Upper lobe of right lung (tissue), 1 donor: ENCODE results near the gene DCAF6. TPM values are rescaled to one million over a fixed set of nuclear protein-coding genes. Genes with fewer than 3 reads are reported as not detected.

Experiments
- ATAC-seq: fragments of 200-7000 bp; cut with Tn5 transposase; one replicate; pipeline ENCODE4 v1.9.1; 2020; ENCODE audit warnings: mild to moderate bottlenecking, moderate library complexity
- DNase-seq: peaks from one replicate; pipeline ENCODE4 v3.0.0-alpha.2; 2020
- H3K27ac ChIP-seq: fragments of 200-600 bp; one replicate; pipeline ENCODE4 v1.8.0; 2022
- H3K27me3 ChIP-seq: fragments of 200-600 bp; one replicate; pipeline ENCODE4 v1.8.0; 2022; ENCODE audit warnings: mild to moderate bottlenecking
- H3K36me3 ChIP-seq: fragments of 200-600 bp; one replicate; pipeline ENCODE4 v1.8.0; 2022
- H3K4me1 ChIP-seq: fragments of 200-600 bp; one replicate; pipeline ENCODE4 v1.8.0; 2022
- H3K4me3 ChIP-seq: fragments of 200-600 bp; one replicate; pipeline ENCODE4 v1.8.0; 2022; ENCODE audit warnings: mild to moderate bottlenecking
- H3K9me3 ChIP-seq: fragments of 200-600 bp; one replicate; pipeline ENCODE4 v1.8.0; 2022
- CTCF ChIP-seq: fragments of 200-600 bp; IDR thresholded peaks from one replicate; pipeline ENCODE4 v1.8.0; 2022; ENCODE audit warnings: antibody characterized with exemption
- intact Hi-C: fragments of 100-400 bp; cut with DNase I; formaldehyde crosslinking; loops from one replicate; pipeline ENCODE4 v1.11.0; 2022
- total RNA-seq: library from RNA; stranded (reverse); fragmentation: NEBNext Ultra II Directional; extraction: Animal tissue kit (Norgen Biotek cat#: 25700); gene quantifications from one replicate; pipeline ENCODE4 v1.2.1, GENCODE V29; 2021
- donor health status: DM: no; HTN: yes; CAD: no; lungs with severe emphysema.

The DCAF6 gene
- total RNA-seq, 1 donor from 2014 or later: 49.9 TPM

GRCh38 chr1:167973832-167974231, 37.3 kb downstream of the DCAF6 start:
- Histone ChIP-seq H3K4me1 (no peaks in the 10 kb centered on the region), H3K9me3 (no peaks in the 10 kb centered on the region), H3K27ac (no peak overlapping the region), H3K4me3 (no peak overlapping the region), H3K27me3 (no peaks in the 10 kb centered on the region), H3K36me3 (peaks cover 21% of the 10 kb centered on the region)
- intact Hi-C loops: no loop called here
- DNase-seq (no peak), ATAC-seq (no peak)
- no peak for TF ChIP-seq CTCF

GRCh38 chr1:167974698-167975097, 38.2 kb downstream of the DCAF6 start:
- H3K9me3 ChIP-seq: no peaks in the 10 kb centered on the region
- no peak overlapping the region for H3K4me3 ChIP-seq
- H3K4me1 ChIP-seq: no peaks in the 10 kb centered on the region
- H3K27ac ChIP-seq: no peak overlapping the region
- no peak for TF ChIP-seq CTCF
- H3K27me3 ChIP-seq: no peaks in the 10 kb centered on the region
- intact Hi-C loops: no loop called here
- DNase-seq (no peak), ATAC-seq (no peak)
- H3K36me3 ChIP-seq: peaks cover 21% of the 10 kb centered on the region

GRCh38 chr1:167977245-167977644, 40.8 kb downstream of the DCAF6 start:
- Histone ChIP-seq H3K36me3 (peaks cover 28% of the 10 kb centered on the region), H3K27me3 (no peaks in the 10 kb centered on the region), H3K9me3 (no peaks in the 10 kb centered on the region), H3K4me1 (no peaks in the 10 kb centered on the region), H3K27ac (no peak overlapping the region), H3K4me3 (no peak overlapping the region)
- DNase-seq (no peak), ATAC-seq (no peak)
- intact Hi-C loops: no loop called here
- TF ChIP-seq CTCF: no peak

DNA sequence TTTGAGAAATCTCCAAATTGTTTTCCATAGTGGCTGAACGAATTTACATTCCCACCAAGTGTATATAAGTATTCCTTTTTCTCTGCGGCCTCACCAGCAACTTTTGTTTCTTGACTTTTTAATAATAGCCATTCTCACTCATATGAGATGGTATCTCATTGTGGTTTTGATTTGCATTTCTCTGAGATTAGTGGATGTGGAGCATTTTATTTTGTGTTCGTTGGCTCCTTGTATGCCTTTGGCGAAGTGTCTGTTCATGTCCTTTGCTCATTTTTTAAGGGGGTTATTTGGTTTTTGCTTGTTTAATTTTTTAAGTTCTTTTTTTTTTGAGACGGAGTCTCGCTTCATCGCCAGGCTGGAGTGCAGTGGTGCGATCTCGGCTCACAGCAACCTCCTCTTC, 45.5 kb downstream of the DCAF6 start:
- no peak for TF ChIP-seq CTCF
- Histone ChIP-seq H3K27me3 (no peaks in the 10 kb centered on the region), H3K4me1 (no peaks in the 10 kb centered on the region), H3K27ac (no peak overlapping the region), H3K9me3 (no peaks in the 10 kb centered on the region), H3K36me3 (peaks cover 8% of the 10 kb centered on the region), H3K4me3 (no peak overlapping the region)
- no peak for DNase-seq
- ATAC-seq: no peak
- intact Hi-C loops: no loop called here

DNA sequence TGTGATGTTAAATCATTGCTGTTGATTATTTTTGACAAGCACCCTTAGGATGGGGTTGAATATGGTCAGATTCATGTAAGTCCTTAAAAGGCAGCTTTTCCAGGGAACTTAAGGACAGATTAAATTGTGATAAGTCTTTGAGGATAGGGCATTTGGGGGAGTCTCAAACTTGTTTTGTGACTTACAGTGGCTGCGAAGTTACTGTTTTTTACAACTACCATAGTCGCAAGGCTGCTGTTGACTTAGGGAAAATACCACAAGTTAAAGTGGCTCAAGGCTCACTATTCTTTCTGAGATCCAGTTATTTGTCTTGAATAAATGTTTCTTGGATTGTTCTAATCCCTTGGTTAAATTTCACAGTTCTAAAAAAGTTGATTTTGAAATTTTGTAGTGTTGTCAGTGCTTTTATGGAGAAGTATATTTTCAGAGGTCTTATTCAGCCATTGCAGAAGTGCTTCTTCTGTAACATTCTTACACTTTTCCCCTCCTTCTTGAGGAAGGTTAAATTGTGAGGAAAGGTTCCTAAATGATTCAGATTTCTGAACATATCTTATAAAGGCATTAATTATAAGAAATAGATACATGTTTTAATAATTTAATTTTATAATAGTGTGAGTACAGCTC, 47.4 kb downstream of the DCAF6 start:
- Histone ChIP-seq H3K27ac (no peak overlapping the region), H3K4me3 (no peak overlapping the region), H3K9me3 (no peaks in the 10 kb centered on the region), H3K36me3 (peaks cover 8% of the 10 kb centered on the region), H3K27me3 (no peaks in the 10 kb centered on the region), H3K4me1 (no peaks in the 10 kb centered on the region)
- intact Hi-C loops: no loop called here
- ATAC-seq: no peak
- no peak for DNase-seq
- TF ChIP-seq CTCF: no peak
